22Rv1 (cell line): ENCODE data around the gene NFIX.

Experiments
- H3K27ac ChIP-seq: fragments of 450-650 bp; 2 replicates; pipeline ENCODE4 v1.5.1; 2017
- ZFX ChIP-seq: fragments of 450-650 bp; IDR thresholded peaks from 2 replicates; pipeline ENCODE4 v1.6.1; 2017; ENCODE audit warnings: antibody characterized with exemption, borderline replicate concordance
- TF ChIP-seq, protein P1 (sequence below): fragments of 450-650 bp; IDR thresholded peaks from 2 replicates; pipeline ENCODE4 v1.5.1; 2017; ENCODE audit warnings: mild to moderate bottlenecking

The NFIX gene

DNA sequence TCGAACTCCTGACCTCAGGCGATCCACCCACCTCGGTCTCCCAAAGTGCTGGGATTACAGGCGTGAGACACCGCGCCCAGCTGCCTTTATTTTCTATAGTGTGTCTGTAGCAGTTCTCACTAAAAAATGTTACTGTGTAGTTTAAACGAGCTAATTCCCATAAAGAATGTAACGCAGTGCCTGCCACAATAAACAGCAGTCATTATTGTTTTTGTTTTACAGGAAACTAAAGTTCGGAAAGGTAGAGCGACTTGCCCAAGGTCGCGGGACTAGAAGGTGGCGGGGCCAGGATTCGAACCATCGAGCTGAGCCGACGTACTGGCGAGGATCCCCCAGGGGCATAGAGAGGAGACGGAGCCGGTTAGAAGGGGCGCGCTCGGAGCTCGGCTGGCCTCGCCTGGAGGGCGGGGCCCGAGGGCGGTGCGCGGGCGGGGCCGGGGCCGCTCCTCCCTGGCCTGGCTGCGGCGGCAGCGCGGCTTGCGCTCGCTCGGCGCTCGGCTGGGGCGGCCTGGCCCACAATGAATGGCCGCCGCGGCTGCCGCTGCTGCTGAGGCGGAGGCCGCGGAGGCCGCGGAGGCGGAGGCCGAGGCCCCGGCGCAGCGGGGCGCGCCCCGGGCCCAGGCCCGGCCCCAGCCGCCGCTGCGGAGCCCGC lies 122.6 kb downstream of the NFIX start, which contains the start of gene NACC1:
NACC1 (plus strand) TSS at position 493 of the 652 bp plus-strand sequence. CDS start 16,944 bp downstream, outside the sequence.
- TF ChIP-seq ZFX = no peak
- TF ChIP-seq, protein P1, sequence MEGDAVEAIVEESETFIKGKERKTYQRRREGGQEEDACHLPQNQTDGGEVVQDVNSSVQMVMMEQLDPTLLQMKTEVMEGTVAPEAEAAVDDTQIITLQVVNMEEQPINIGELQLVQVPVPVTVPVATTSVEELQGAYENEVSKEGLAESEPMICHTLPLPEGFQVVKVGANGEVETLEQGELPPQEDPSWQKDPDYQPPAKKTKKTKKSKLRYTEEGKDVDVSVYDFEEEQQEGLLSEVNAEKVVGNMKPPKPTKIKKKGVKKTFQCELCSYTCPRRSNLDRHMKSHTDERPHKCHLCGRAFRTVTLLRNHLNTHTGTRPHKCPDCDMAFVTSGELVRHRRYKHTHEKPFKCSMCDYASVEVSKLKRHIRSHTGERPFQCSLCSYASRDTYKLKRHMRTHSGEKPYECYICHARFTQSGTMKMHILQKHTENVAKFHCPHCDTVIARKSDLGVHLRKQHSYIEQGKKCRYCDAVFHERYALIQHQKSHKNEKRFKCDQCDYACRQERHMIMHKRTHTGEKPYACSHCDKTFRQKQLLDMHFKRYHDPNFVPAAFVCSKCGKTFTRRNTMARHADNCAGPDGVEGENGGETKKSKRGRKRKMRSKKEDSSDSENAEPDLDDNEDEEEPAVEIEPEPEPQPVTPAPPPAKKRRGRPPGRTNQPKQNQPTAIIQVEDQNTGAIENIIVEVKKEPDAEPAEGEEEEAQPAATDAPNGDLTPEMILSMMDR = no peak
- peak within 1 kb of the TSS; percentile 93 for H3K27ac ChIP-seq

DNA sequence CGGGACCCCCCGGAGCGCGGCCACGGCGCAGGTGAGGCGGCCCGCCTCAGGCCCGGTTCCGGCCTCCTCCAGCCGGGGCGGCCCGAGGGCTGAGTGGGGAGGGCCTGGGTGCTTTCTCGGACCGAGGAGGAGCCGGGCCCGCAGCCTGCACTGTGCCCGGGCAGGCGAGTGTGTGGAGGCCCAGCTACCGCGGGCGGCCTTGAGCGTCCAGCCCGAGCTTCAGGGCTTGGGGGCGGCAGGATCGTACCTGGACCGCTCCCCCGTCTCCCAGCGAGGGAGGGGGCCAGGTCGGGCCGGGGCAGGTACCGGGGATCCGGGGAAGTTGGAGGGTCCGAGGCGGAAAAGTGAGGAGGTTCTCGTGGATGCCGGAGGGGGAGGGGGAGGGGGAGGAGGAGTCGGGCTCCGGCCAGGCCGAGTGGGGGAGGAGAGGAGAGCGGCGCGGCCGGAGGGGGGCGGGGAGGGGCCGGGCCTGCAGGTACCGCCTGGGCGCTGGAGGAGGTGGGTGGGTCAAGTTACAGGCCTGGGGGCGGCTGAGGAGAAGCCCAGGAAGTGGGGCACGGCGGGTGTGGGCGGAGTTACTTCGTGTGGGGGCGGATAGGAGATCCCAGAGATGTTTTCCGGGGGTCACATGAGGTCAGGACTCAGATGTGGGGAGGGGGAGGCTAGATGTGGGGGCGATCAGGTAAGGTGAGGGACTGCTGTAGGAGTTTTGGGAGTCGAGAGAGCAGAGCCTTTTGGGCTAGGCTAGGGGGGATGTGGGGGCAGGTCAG lies 123.3 kb downstream of the NFIX start:
- TF ChIP-seq ZFX = no peak
- TF ChIP-seq, protein P1 = no peak
- peak overlapping the region; percentile 93 for H3K27ac ChIP-seq

DNA sequence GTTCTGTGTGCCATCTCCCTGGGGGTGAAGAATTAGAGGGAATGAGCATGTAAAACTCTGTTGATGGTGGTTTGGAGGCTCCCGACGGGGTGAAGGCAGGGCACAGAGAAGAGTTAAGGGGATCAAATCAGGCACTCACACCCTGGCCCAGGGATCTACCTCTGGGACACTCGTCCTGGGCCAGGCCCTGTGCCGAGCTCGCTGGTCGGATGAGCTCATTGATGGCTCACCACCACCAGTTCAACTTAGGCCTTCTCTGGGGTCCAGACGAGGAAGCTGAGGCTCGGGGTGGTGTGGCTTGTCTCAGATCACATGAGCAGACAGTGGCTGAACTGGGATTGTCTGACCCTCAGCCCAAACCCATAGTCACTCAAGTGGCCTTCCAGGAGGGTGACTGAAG lies 124.4 kb downstream of the NFIX start:
- H3K27ac ChIP-seq = peak overlapping the region; percentile 93
- TF ChIP-seq, protein P1 = no peak
- no peak for TF ChIP-seq ZFX

DNA sequence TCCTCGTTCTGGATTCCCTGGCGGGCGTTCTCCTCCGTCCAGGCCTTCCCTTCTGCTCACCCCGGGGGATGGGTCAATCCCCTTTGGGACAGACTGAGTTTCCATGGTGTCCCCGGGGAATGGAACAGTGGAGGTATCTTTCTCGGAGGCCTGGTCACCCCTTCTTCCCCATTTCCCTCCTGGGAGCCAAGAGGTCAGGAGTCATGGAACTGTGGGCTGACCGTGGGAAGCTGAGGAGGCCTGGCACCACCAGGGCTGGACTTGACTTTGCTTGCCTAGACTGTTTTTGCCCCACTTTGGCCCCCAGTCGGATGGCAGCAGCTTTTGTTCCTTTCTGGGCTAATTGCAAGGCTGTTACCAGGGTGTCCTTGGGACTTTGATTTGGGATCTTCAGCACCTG lies 124.8 kb downstream of the NFIX start:
- no peak overlapping the region for H3K27ac ChIP-seq
- TF ChIP-seq, protein P1 = no peak
- no peak for TF ChIP-seq ZFX

DNA sequence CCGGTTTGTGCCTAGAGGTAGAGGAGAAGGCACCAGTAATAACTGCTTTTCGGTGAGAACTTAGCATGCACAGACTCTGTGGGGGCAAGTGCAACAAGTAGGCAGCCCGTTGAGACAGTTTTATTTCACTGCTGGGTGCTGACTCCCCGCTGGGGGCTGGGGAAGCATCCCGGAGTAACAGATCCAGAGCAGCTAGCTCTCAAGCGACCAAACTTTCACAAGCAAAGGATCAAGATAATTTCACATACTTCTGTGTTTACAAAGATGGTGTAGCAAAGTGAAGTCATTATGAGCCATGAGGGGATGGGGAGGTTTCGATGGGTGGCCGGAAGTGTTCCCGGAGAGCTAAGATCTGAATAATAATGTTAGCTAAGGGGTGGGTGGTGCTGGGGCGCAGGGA lies 125.5 kb downstream of the NFIX start:
- TF ChIP-seq, protein P1 = no peak
- TF ChIP-seq ZFX = no peak
- H3K27ac ChIP-seq = no peak overlapping the region

DNA sequence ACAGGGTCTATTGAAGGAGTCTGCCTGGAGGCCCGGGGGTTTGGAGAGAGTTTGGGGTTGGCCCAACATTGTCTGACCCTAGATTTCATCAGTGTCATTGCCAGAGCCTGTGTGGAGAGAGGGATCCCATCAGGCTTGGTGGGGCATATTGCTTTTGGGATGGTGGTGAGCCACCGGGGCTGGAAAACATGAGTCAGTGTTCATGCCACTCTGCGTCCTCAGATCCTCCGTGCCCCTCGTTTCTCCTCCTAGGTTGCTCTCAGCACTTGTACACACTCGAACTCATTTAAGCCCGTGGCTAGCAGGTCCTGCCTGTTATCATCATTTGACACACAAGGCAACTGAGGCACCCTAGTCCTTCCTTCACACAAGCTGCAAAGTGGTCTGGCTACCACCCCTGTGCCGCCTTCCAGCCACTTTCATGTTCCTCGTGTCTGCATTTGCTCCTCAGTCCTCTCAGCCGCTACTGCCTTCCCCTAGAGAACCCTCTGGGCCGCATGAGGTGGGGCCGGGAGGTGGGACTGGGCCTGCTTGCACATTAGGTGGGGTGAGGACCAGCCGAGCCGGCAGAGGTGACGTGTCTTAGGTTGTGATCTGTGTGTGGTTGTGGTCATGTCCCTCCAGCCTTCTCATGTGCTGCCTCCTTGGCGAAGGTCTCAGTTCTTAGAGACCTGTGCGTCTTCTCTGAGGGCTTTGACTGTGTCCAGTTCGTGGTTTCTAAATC lies 126.4 kb downstream of the NFIX start:
- no peak for TF ChIP-seq ZFX
- TF ChIP-seq, protein P1 = no peak
- H3K27ac ChIP-seq = no peak overlapping the region
